ENCODE results near the gene EFNA4.

Gene EFNA4

GRCh38 chr1:155063550-155064110 is at the start of gene EFNA4:
TSS of gene EFNA4 (plus strand) at chr1:155063740. CDS start at chr1:155063824, 84 bp downstream.
- Histone ChIP-seq H3K9me2 (replicated peaks; ENCODE audit: control insufficient read depth, low read length) (no peaks in the 10 kb centered on the region), H3K79me2 (ENCODE audit: control insufficient read depth, low read length) (peaks cover 19% of the 10 kb centered on the region), H3K4me3 (ENCODE audit: low read length) (peak within 1 kb of the TSS; percentile 95), H3K9me3 (ENCODE audit: control insufficient read depth, insufficient read depth, low read length) (no peaks in the 10 kb centered on the region), H3K36me3 (ENCODE audit: control insufficient read depth, low read length) (peaks cover 25% of the 10 kb centered on the region), H3K27me3 (ENCODE audit: control insufficient read depth, low read length) (no peaks in the 10 kb centered on the region), H3K4me1 (ENCODE audit: control insufficient read depth, low read length) (peaks cover 46% of the 10 kb centered on the region), H3F3A (ENCODE audit: control insufficient read depth, insufficient read depth) (peaks cover 4% of the 10 kb centered on the region; the same call in 1 of the 2 replicates), H3K4me2 (ENCODE audit: low read length) (peak within 1 kb of the TSS; percentile 95), H4K20me1 (ENCODE audit: control insufficient read depth, insufficient read depth, low read depth, low read length) (peaks cover 10% of the 10 kb centered on the region; the same call in 1 of the 2 replicates), H3K27ac (ENCODE audit: low read depth, low read length) (peak within 1 kb of the TSS; percentile 56)
- TF ChIP-seq EZH2phosphoT487 (IDR thresholded peaks at IDR 0.05; ENCODE audit: borderline replicate concordance, low read length) (no peak), CTCF (IDR thresholded peaks at IDR 0.05; ENCODE audit: low read depth, low read length, poor library complexity, severe bottlenecking) (no peak)

GRCh38 chr1:155014709-155015508 is 48.6 kb upstream of the EFNA4 start:
- TF ChIP-seq CTCF (IDR thresholded peaks at IDR 0.05; ENCODE audit: low read depth, low read length, poor library complexity, severe bottlenecking) = no peak
- TF ChIP-seq EZH2phosphoT487 (IDR thresholded peaks at IDR 0.05; ENCODE audit: borderline replicate concordance, low read length) = no peak

GRCh38 chr1:155015527-155016230 is 47.9 kb upstream of the EFNA4 start:
- no peaks in the 10 kb centered on the region for H3K9me3 ChIP-seq (ENCODE audit: control insufficient read depth, insufficient read depth, low read length)
- no peaks in the 10 kb centered on the region for H3K27me3 ChIP-seq (ENCODE audit: control insufficient read depth, low read length)
- H3F3A ChIP-seq (ENCODE audit: control insufficient read depth, insufficient read depth) = peaks cover 25% of the 10 kb centered on the region
- peaks cover 24% of the 10 kb centered on the region for H3K36me3 ChIP-seq (ENCODE audit: control insufficient read depth, low read length)
- H3K4me2 ChIP-seq (ENCODE audit: low read length) = peak overlapping the region; percentile 90
- peak overlapping the region; percentile 35; the same call in 1 of the 2 replicates for H3K27ac ChIP-seq (ENCODE audit: low read depth, low read length)
- H3K79me2 ChIP-seq (ENCODE audit: control insufficient read depth, low read length) = no peaks in the 10 kb centered on the region
- H3K4me3 ChIP-seq (ENCODE audit: low read length) = no peak overlapping the region
- H4K20me1 ChIP-seq (ENCODE audit: control insufficient read depth, insufficient read depth, low read depth, low read length) = no peaks in the 10 kb centered on the region
- no peak for TF ChIP-seq CTCF (IDR thresholded peaks at IDR 0.05; ENCODE audit: low read depth, low read length, poor library complexity, severe bottlenecking)
- H3K9me2 ChIP-seq (replicated peaks; ENCODE audit: control insufficient read depth, low read length) = no peaks in the 10 kb centered on the region
- peaks cover 75% of the 10 kb centered on the region for H3K4me1 ChIP-seq (ENCODE audit: control insufficient read depth, low read length)

More at GRCh38 chr1:155014709-155015508, 48.6 kb upstream of the EFNA4 start:
- Histone ChIP-seq H3K4me3 (ENCODE audit: low read length) (no peak overlapping the region), H3K79me2 (ENCODE audit: control insufficient read depth, low read length) (no peaks in the 10 kb centered on the region), H3K36me3 (ENCODE audit: control insufficient read depth, low read length) (peaks cover 24% of the 10 kb centered on the region), H3K4me2 (ENCODE audit: low read length) (peak overlapping the region; percentile 52; the same call in 1 of the 2 replicates), H4K20me1 (ENCODE audit: control insufficient read depth, insufficient read depth, low read depth, low read length) (no peaks in the 10 kb centered on the region), H3F3A (ENCODE audit: control insufficient read depth, insufficient read depth) (peaks cover 25% of the 10 kb centered on the region), H3K9me2 (replicated peaks; ENCODE audit: control insufficient read depth, low read length) (no peaks in the 10 kb centered on the region), H3K27ac (ENCODE audit: low read depth, low read length) (no peak overlapping the region), H3K9me3 (ENCODE audit: control insufficient read depth, insufficient read depth, low read length) (no peaks in the 10 kb centered on the region), H3K27me3 (ENCODE audit: control insufficient read depth, low read length) (no peaks in the 10 kb centered on the region), H3K4me1 (ENCODE audit: control insufficient read depth, low read length) (peaks cover 83% of the 10 kb centered on the region)
